IgD-negative memory B cell (primary cell): ENCODE results near the gene SH3D21. TPM values are rescaled to one million over a fixed set of nuclear protein-coding genes. Genes with fewer than 3 reads are reported as not detected.

ENCODE experiments used
- H3K27ac Mint-ChIP-seq, 3 donors: one replicate each; pipeline ENCODE4 v1.8.0; 2020 to 2022; ENCODE audit warnings: mild to moderate bottlenecking in 3 of 3, mixed read lengths in 3 of 3, moderate library complexity in 1 of 3
- H3K27me3 Mint-ChIP-seq: one replicate; pipeline ENCODE4 v1.8.0; 2021; ENCODE audit warnings: mixed read lengths
- H3K36me3 Mint-ChIP-seq: one replicate; pipeline ENCODE4 v1.8.0; 2020; ENCODE audit warnings: mild to moderate bottlenecking, mixed read lengths
- H3K4me1 Mint-ChIP-seq, 3 donors: one replicate each; pipeline ENCODE4 v1.8.0; 2020 to 2022; ENCODE audit warnings: mixed read lengths in 3 of 3, mild to moderate bottlenecking in 1 of 3
- H3K4me3 Mint-ChIP-seq, 4 donors: one replicate each; pipeline ENCODE4 v1.8.0; 2020 to 2022; ENCODE audit warnings: mild to moderate bottlenecking in 4 of 4, mixed read lengths in 4 of 4, moderate library complexity in 3 of 4
- H3K9me3 Mint-ChIP-seq, 3 donors: one replicate each; pipeline ENCODE4 v1.8.0; 2020 to 2021; ENCODE audit warnings: mixed read lengths in 3 of 3, mild to moderate bottlenecking in 1 of 3
- polyA plus RNA-seq: library from polyadenylated mRNA; unstranded; fragments of 300-500 nt; fragmentation: Illumina TruSeq; gene quantifications from one replicate; pipeline ENCODE4 v1.2.3, GENCODE V29; 2021

The SH3D21 gene
- polyA plus RNA-seq, 1 donor from 2014 or later = 0.46 TPM

DNA sequence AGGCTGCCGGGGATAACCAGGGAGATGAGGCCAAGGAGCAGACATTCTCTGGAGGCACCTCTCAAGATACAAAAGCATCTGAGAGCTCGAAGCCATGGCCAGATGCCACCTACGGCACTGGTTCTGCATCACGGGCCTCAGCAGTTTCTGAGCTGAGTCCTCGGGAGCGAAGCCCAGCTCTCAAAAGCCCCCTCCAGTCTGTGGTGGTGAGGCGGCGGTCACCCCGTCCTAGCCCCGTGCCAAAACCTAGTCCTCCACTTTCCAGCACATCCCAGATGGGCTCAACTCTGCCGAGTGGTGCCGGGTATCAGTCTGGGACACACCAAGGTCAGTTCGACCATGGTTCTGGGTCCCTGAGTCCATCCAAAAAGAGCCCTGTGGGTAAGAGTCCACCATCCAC is 19.4 kb upstream of the SH3D21 start:
- no peaks in the 10 kb centered on the region for H3K9me3 Mint-ChIP-seq
- no peaks in the 10 kb centered on the region for H3K36me3 Mint-ChIP-seq
- H3K4me1 Mint-ChIP-seq = peaks cover 0 to 6% (median 5%) of the 10 kb centered on the region in 3 donors
- H3K27ac Mint-ChIP-seq = no peak overlapping the region
- H3K4me3 Mint-ChIP-seq = no peak overlapping the region
- H3K27me3 Mint-ChIP-seq = no peaks in the 10 kb centered on the region

GRCh38 chr1:36287595-36287994 is 18.6 kb upstream of the SH3D21 start:
- H3K4me3 Mint-ChIP-seq = peak overlapping the region in 1 of 4 donors; percentile 60
- peaks cover 0 to 6% (median 4%) of the 10 kb centered on the region in 3 donors for H3K4me1 Mint-ChIP-seq
- no peaks in the 10 kb centered on the region for H3K9me3 Mint-ChIP-seq
- H3K27ac Mint-ChIP-seq = peak overlapping the region in 1 of 3 donors; percentile 20
- no peaks in the 10 kb centered on the region for H3K27me3 Mint-ChIP-seq
- no peaks in the 10 kb centered on the region for H3K36me3 Mint-ChIP-seq

GRCh38 chr1:36295390-36295789 is 10.8 kb upstream of the SH3D21 start:
- Mint-ChIP-seq H3K4me1 (no peaks in the 10 kb centered on the region), H3K36me3 (peaks cover 1% of the 10 kb centered on the region), H3K9me3 (no peaks in the 10 kb centered on the region), H3K27me3 (no peaks in the 10 kb centered on the region), H3K4me3 (no peak overlapping the region), H3K27ac (no peak overlapping the region)

DNA sequence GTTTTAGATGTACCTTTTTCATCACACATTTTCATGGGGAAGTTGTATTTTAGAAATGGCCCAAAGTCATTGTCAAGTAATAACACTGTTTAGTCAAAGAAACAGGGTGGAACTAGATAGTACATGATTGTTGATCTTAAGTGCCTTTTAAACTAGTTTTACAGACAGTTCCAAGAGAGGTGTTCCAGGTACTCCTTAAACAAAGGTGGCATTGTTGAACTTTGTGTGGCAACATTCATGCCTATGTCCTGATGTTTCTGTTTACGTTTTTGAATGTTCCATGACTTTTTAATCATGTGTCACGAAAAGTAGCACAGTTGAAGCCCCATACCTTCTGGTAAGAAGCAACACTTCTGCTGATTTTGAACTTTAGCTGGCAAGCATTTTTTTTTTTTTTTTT is 9.1 kb upstream of the SH3D21 start:
- Mint-ChIP-seq H3K4me1 (no peaks in the 10 kb centered on the region), H3K4me3 (no peak overlapping the region), H3K36me3 (peaks cover 1% of the 10 kb centered on the region), H3K27me3 (no peaks in the 10 kb centered on the region), H3K9me3 (no peaks in the 10 kb centered on the region), H3K27ac (no peak overlapping the region)

DNA sequence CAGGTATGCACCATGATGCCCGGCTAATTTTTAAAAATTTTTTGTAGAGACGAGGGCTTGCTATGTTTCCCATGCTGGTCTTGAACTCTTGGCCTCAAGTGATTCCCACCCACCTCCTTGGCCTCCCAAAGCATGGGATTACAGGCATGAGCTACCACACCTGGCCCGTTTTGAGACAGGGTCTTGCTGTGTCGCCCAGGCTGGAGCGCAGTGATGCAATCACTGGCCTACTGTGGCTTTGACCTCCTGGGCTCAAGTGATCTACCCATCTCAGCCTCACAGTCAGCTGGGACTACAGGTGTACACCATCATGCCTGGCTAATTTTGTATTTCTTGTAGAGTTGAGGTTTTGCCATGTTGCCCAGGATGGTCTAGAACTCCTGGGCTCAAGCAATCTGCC is 7.5 kb upstream of the SH3D21 start:
- Mint-ChIP-seq H3K27me3 (no peaks in the 10 kb centered on the region), H3K9me3 (no peaks in the 10 kb centered on the region), H3K4me1 (peaks cover 0 to 3% (median 0%) of the 10 kb centered on the region in 3 donors), H3K4me3 (no peak overlapping the region), H3K36me3 (peaks cover 3% of the 10 kb centered on the region), H3K27ac (no peak overlapping the region)

GRCh38 chr1:36300526-36300925 is 5.6 kb upstream of the SH3D21 start:
- Mint-ChIP-seq H3K4me3 (no peak overlapping the region), H3K4me1 (peaks cover 9 to 12% (median 11%) of the 10 kb centered on the region in 3 donors), H3K9me3 (no peaks in the 10 kb centered on the region), H3K27me3 (no peaks in the 10 kb centered on the region), H3K36me3 (peaks cover 4% of the 10 kb centered on the region), H3K27ac (peak overlapping the region in 1 of 3 donors; percentile 82)

DNA sequence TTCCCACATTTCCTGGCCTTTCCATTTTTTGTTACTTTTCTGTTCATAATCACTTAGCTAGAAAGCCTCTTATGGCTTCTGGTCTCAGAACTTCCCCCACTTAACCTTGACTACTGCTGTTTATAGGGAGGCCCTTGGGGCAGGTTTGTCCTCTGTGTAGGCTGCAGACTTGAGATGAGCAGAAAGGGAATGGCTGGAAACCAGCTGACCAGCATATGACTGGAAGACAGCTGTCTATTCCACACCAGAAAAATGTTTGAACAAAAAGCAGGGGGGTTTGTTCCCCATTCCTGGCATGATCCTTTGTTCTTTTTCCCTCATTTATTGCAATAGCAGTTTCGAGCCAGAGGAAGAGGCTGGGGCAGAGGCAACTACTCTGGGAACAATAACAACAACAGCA is 4.9 kb upstream of the SH3D21 start:
- Mint-ChIP-seq H3K4me1 (peaks cover 11 to 13% (median 12%) of the 10 kb centered on the region in 3 donors), H3K36me3 (peaks cover 4% of the 10 kb centered on the region), H3K4me3 (peak overlapping the region in 1 of 4 donors; percentile 43)

GRCh38 chr1:36303244-36303643 is 2.9 kb upstream of the SH3D21 start:
- Mint-ChIP-seq H3K27me3 (no peaks in the 10 kb centered on the region), H3K4me3 (peak overlapping the region in 1 of 4 donors; percentile 55), H3K36me3 (peaks cover 4% of the 10 kb centered on the region), H3K9me3 (no peaks in the 10 kb centered on the region), H3K27ac (no peak overlapping the region), H3K4me1 (peaks cover 15 to 20% (median 16%) of the 10 kb centered on the region in 3 donors)

More for the DNA sequence above, 4.9 kb upstream of the SH3D21 start:
- Mint-ChIP-seq H3K9me3 (no peaks in the 10 kb centered on the region), H3K27me3 (no peaks in the 10 kb centered on the region), H3K27ac (no peak overlapping the region)

DNA sequence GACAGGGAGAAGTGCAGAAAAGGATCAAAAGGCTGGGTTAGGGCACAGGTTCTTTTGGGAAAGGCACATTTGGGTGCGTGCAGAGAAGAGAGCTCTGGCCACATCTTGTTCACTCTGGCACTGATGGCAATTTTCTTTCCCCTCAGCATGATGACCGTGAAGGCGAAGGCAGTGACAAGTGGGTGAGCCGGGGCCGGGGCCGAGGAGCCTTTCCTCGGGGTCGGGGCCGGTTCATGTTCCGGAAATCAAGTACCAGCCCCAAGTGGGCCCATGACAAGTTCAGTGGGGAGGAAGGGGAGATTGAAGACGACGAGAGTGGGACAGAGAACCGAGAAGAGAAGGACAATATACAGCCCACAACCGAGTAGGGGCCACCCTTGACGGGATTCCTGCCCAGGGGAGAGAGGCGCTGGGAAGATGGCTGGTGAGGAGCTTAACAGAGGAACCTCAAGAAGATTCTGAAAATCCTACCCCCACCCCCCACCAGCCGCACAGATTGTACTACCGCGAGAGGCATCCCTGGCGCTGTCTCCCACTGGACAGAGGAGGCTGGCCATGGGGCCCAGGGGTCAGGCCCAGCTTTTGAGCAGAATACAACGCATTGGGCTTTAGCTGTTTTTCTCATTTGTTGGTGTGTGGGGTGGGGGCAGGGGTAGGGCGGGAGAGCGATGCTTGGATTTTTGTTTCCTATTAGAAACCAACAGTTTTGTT is 2.4 kb upstream of the SH3D21 start:
- Mint-ChIP-seq H3K27me3 (no peaks in the 10 kb centered on the region), H3K4me1 (peaks cover 15 to 20% (median 16%) of the 10 kb centered on the region in 3 donors), H3K36me3 (peaks cover 4% of the 10 kb centered on the region), H3K9me3 (no peaks in the 10 kb centered on the region), H3K27ac (peak overlapping the region in 2 of 3 donors; percentile 43 to 78), H3K4me3 (peak overlapping the region in 1 of 4 donors; percentile 55)

- H3K27me3 Mint-ChIP-seq = no peaks in the 10 kb centered on the region
- H3K27ac Mint-ChIP-seq = peak overlapping the region; percentile 59 to 75 (median 73)
- peak overlapping the region in 3 of 4 donors; percentile 30 to 79 (median 37) for H3K4me3 Mint-ChIP-seq
- H3K9me3 Mint-ChIP-seq = no peaks in the 10 kb centered on the region
- peaks cover 15 to 20% (median 16%) of the 10 kb centered on the region in 3 donors for H3K4me1 Mint-ChIP-seq
- peaks cover 4% of the 10 kb centered on the region for H3K36me3 Mint-ChIP-seq
Measured at GRCh38 chr1:36304521-36304920, 1.6 kb upstream of the SH3D21 start.

DNA sequence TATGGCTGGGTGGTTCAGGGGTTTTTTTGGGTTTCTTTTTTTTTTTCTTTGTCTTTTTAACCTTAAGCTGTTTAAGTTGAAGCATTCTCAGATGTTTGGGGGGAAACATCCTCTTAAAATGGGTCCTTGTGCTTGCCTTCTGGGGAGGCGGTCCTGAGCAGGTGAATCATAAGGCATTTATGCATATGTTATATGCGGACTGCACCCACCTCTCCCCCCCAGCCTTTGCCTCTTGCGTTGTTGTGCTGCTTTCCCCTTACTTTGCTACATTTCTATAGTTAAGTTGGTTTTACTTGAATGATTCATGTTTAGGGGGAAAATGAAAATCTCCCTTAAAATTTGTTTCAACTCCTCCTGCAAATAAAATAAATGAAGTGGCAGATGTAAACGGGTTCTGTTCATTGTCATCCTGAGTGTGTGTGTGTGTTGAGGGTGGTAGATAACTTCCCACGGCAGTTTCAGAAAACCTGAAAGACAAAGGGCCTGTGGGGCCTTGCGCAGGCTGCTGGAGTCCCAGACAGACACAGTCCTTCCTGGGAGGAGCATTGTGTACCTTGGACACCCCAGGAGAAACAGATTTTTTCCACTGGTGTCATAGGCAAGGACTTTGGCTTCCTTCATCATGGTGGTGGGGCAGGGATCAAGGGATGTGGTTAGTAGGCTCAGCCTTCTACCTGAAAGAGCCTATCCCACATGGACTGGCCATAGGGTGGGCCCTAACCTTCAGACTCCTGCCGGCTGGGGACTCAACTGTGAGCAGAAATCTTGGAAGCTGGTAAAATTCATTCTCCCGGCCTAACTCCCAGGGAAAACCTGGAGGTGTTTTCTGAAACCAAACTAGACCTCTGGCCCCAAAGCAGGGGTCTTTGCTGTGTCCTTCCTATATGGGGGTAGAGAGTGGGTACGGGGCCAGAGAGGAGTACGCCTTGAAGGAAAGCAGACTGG is 926 bp upstream of the SH3D21 start:
- Mint-ChIP-seq H3K36me3 (peaks cover 2% of the 10 kb centered on the region), H3K4me1 (peaks cover 15 to 20% (median 16%) of the 10 kb centered on the region in 3 donors), H3K27me3 (no peaks in the 10 kb centered on the region), H3K27ac (peak overlapping the region; percentile 73 to 87 (median 75)), H3K9me3 (no peaks in the 10 kb centered on the region), H3K4me3 (peak overlapping the region; percentile 34 to 84 (median 80))

DNA sequence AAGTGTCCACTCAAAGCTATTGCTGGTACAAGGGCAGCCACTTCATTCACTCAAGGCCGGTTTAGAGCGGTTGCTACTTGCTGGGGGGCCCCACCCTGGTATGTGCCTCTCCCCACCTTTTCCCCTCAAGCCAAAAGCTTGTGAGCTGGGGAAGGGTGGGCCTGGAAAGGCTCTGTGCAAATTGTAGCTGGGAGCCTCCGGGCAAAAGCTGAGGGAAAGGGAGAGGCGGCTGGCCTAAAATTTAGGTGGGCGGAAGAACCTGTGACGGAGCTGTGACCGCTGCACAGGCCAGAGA is 306 bp upstream of the SH3D21 start:
- Mint-ChIP-seq H3K4me1 (peaks cover 15 to 20% (median 16%) of the 10 kb centered on the region in 3 donors), H3K27ac (peak overlapping the region in 2 of 3 donors; percentile 21 to 31), H3K9me3 (no peaks in the 10 kb centered on the region), H3K36me3 (peaks cover 2% of the 10 kb centered on the region), H3K4me3 (peak overlapping the region; percentile 79 to 90 (median 82)), H3K27me3 (no peaks in the 10 kb centered on the region)

GRCh38 chr1:36306902-36307456 is 811 bp downstream of the SH3D21 start:
- Mint-ChIP-seq H3K4me1 (peaks cover 15 to 20% (median 16%) of the 10 kb centered on the region in 3 donors), H3K9me3 (no peaks in the 10 kb centered on the region), H3K27ac (peak overlapping the region in 2 of 3 donors; percentile 30 to 89), H3K27me3 (no peaks in the 10 kb centered on the region), H3K36me3 (peaks cover 2% of the 10 kb centered on the region), H3K4me3 (peak overlapping the region; percentile 77 to 98 (median 92))

- peaks cover 15 to 20% (median 16%) of the 10 kb centered on the region in 3 donors for H3K4me1 Mint-ChIP-seq
- peaks cover 2% of the 10 kb centered on the region for H3K36me3 Mint-ChIP-seq
- peak overlapping the region in 3 of 4 donors; percentile 77 to 98 (median 90) for H3K4me3 Mint-ChIP-seq
- peak overlapping the region in 2 of 3 donors; percentile 39 to 89 for H3K27ac Mint-ChIP-seq
- no peaks in the 10 kb centered on the region for H3K27me3 Mint-ChIP-seq
- no peaks in the 10 kb centered on the region for H3K9me3 Mint-ChIP-seq
Measured at GRCh38 chr1:36307601-36308330, 1.6 kb downstream of the SH3D21 start.
